ENCODE data around the gene AOC1.

AOC1 gene

GRCh38 chr7:150871601-150872000, 19.3 kb downstream of the AOC1 start:
- H3K9me3 ChIP-seq (ENCODE audit: control insufficient read depth in 2 of 2, low read length in 2 of 2) = peaks cover 0 to 2% of the 10 kb centered on the region in 2 donors
- H3K4me3 ChIP-seq (ENCODE audit: low read length in 2 of 2) = no peak overlapping the region
- peaks cover 0 to 4% of the 10 kb centered on the region in 2 donors for H3K36me3 ChIP-seq (ENCODE audit: control insufficient read depth in 2 of 2, insufficient read depth in 2 of 2, low read length in 2 of 2)
- no peaks in the 10 kb centered on the region for H3K27me3 ChIP-seq (ENCODE audit: control insufficient read depth in 2 of 2, insufficient read depth in 2 of 2, low read length in 2 of 2)
- no peak overlapping the region for H3K27ac ChIP-seq (ENCODE audit: low read depth in 2 of 2, low read length in 2 of 2)
- peaks cover 0 to 3% of the 10 kb centered on the region in 2 donors for H3K4me1 ChIP-seq (ENCODE audit: control insufficient read depth in 2 of 2, insufficient read depth in 2 of 2, low read length in 2 of 2)
- H3K9ac ChIP-seq (ENCODE audit: low read depth in 1 of 2, low read length in 2 of 2) = no peak overlapping the region

DNA sequence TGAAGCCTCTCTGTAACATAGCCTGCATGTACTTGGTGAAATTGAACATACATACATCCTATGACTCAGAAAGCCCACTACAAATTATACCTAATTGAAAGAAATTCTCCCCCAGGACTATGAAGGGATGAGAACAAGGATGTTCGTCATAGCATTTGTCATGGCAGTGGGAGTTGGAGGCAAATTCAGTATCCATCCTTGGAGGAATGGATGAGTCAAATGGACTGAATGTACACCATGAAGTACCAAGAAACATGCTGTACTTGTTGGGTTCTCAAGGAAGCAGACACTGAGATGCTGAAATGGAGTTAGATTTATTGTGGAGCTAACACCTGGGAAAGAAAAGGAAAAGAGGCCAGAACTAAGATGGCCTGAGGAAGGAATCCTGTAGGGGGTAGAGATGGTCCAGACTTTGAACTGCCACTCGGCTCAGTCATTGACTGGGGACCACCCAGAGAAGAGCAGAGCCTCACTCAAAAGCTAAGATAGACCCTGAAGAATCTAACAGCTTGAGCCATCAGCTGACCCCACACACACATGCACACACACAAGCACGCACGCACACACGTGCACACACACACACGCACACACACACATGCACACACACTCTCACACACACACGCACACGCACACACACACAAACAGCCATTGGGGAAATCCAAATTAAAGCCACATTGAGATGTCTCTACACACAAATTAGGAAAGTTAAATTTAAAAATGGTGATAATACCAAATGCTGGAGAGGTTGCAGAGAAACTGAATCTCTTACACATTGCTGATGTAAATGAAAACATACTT, 22.3 kb downstream of the AOC1 start:
- Histone ChIP-seq H3K27ac (ENCODE audit: low read depth in 2 of 2, low read length in 2 of 2) (no peak overlapping the region), H3K9me3 (ENCODE audit: control insufficient read depth in 2 of 2, low read length in 2 of 2) (no peaks in the 10 kb centered on the region), H3K4me1 (ENCODE audit: control insufficient read depth in 2 of 2, insufficient read depth in 2 of 2, low read length in 2 of 2) (peaks cover 0 to 4% of the 10 kb centered on the region in 2 donors), H3K4me3 (ENCODE audit: low read length in 2 of 2) (no peak overlapping the region), H3K36me3 (ENCODE audit: control insufficient read depth in 2 of 2, insufficient read depth in 2 of 2, low read length in 2 of 2) (no peaks in the 10 kb centered on the region), H3K9ac (ENCODE audit: low read depth in 1 of 2, low read length in 2 of 2) (no peak overlapping the region), H3K27me3 (ENCODE audit: control insufficient read depth in 2 of 2, insufficient read depth in 2 of 2, low read length in 2 of 2) (no peaks in the 10 kb centered on the region)

GRCh38 chr7:150875791-150876190, 23.5 kb downstream of the AOC1 start:
- no peak overlapping the region for H3K9ac ChIP-seq (ENCODE audit: low read depth in 1 of 2, low read length in 2 of 2)
- no peak overlapping the region for H3K4me3 ChIP-seq (ENCODE audit: low read length in 2 of 2)
- H3K9me3 ChIP-seq (ENCODE audit: control insufficient read depth in 2 of 2, low read length in 2 of 2) = peaks cover 0 to 5% of the 10 kb centered on the region in 2 donors
- H3K27me3 ChIP-seq (ENCODE audit: control insufficient read depth in 2 of 2, insufficient read depth in 2 of 2, low read length in 2 of 2) = no peaks in the 10 kb centered on the region
- no peak overlapping the region for H3K27ac ChIP-seq (ENCODE audit: low read depth in 2 of 2, low read length in 2 of 2)
- peaks cover 0 to 4% of the 10 kb centered on the region in 2 donors for H3K4me1 ChIP-seq (ENCODE audit: control insufficient read depth in 2 of 2, insufficient read depth in 2 of 2, low read length in 2 of 2)
- no peaks in the 10 kb centered on the region for H3K36me3 ChIP-seq (ENCODE audit: control insufficient read depth in 2 of 2, insufficient read depth in 2 of 2, low read length in 2 of 2)

GRCh38 chr7:150876817-150877526, 24.7 kb downstream of the AOC1 start:
- Histone ChIP-seq H3K36me3 (ENCODE audit: control insufficient read depth in 2 of 2, insufficient read depth in 2 of 2, low read length in 2 of 2) (no peaks in the 10 kb centered on the region), H3K9ac (ENCODE audit: low read depth in 1 of 2, low read length in 2 of 2) (peak overlapping the region in 1 of 2 donors; percentile 27), H3K4me3 (ENCODE audit: low read length in 2 of 2) (peak overlapping the region; percentile 13 to 58), H3K9me3 (ENCODE audit: control insufficient read depth in 2 of 2, low read length in 2 of 2) (peaks cover 2 to 6% of the 10 kb centered on the region in 2 donors), H3K27me3 (ENCODE audit: control insufficient read depth in 2 of 2, insufficient read depth in 2 of 2, low read length in 2 of 2) (no peaks in the 10 kb centered on the region), H3K27ac (ENCODE audit: low read depth in 2 of 2, low read length in 2 of 2) (peak overlapping the region in 1 of 2 donors; percentile 1), H3K4me1 (ENCODE audit: control insufficient read depth in 2 of 2, insufficient read depth in 2 of 2, low read length in 2 of 2) (peaks cover 0 to 4% of the 10 kb centered on the region in 2 donors)

GRCh38 chr7:150877536-150877935, 25.2 kb downstream of the AOC1 start:
- H3K27me3 ChIP-seq (ENCODE audit: control insufficient read depth in 2 of 2, insufficient read depth in 2 of 2, low read length in 2 of 2) = no peaks in the 10 kb centered on the region
- no peaks in the 10 kb centered on the region for H3K36me3 ChIP-seq (ENCODE audit: control insufficient read depth in 2 of 2, insufficient read depth in 2 of 2, low read length in 2 of 2)
- H3K27ac ChIP-seq (ENCODE audit: low read depth in 2 of 2, low read length in 2 of 2) = peak overlapping the region in 1 of 2 donors; percentile 1
- no peak overlapping the region for H3K9ac ChIP-seq (ENCODE audit: low read depth in 1 of 2, low read length in 2 of 2)
- peaks cover 2 to 6% of the 10 kb centered on the region in 2 donors for H3K9me3 ChIP-seq (ENCODE audit: control insufficient read depth in 2 of 2, low read length in 2 of 2)
- H3K4me1 ChIP-seq (ENCODE audit: control insufficient read depth in 2 of 2, insufficient read depth in 2 of 2, low read length in 2 of 2) = peaks cover 0 to 4% of the 10 kb centered on the region in 2 donors
- H3K4me3 ChIP-seq (ENCODE audit: low read length in 2 of 2) = no peak overlapping the region

DNA sequence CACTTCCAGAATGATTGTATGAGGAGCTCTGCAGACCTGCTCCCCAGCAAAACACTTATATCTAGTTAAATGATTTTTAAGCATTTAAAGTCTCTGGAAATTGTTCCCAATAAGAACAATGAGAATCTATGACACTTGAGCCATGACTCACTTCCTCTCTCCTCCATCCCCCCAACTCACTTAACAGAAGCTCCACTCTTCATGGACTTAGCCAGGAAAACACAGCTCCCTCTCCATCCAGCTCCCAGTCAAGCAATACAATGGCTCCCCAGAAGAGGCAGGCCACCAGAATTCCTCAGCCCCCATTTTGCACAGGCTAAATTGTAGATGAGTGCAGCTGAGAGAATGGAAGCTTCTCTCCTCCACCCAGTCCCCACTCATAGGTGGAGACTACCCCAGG, 27.0 kb downstream of the AOC1 start:
- peaks cover 0 to 4% of the 10 kb centered on the region in 2 donors for H3K4me1 ChIP-seq (ENCODE audit: control insufficient read depth in 2 of 2, insufficient read depth in 2 of 2, low read length in 2 of 2)
- no peak overlapping the region for H3K9ac ChIP-seq (ENCODE audit: low read depth in 1 of 2, low read length in 2 of 2)
- H3K36me3 ChIP-seq (ENCODE audit: control insufficient read depth in 2 of 2, insufficient read depth in 2 of 2, low read length in 2 of 2) = no peaks in the 10 kb centered on the region
- H3K27me3 ChIP-seq (ENCODE audit: control insufficient read depth in 2 of 2, insufficient read depth in 2 of 2, low read length in 2 of 2) = no peaks in the 10 kb centered on the region
- H3K4me3 ChIP-seq (ENCODE audit: low read length in 2 of 2) = no peak overlapping the region
- peaks cover 2 to 6% of the 10 kb centered on the region in 2 donors for H3K9me3 ChIP-seq (ENCODE audit: control insufficient read depth in 2 of 2, low read length in 2 of 2)
- H3K27ac ChIP-seq (ENCODE audit: low read depth in 2 of 2, low read length in 2 of 2) = no peak overlapping the region

DNA sequence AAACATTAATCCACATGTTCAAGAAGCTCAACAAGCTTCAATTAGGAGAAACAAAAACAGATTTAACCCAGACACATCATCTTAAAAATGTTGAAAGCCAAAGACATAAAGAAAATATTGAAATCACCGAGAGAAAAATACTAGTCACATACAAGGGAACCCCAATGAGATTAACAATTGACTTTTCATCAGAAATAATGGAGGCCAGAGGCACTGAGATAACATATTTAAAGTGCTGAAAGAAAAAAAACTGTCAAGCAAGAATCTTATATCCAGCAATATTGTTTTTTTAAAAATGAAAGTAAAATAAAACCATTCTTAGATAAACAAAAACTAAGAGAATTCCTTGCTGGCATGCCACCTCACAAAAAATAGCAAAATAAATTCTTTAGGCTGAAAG, 28.9 kb downstream of the AOC1 start:
- Histone ChIP-seq H3K27me3 (ENCODE audit: control insufficient read depth in 2 of 2, insufficient read depth in 2 of 2, low read length in 2 of 2) (no peaks in the 10 kb centered on the region), H3K9me3 (ENCODE audit: control insufficient read depth in 2 of 2, low read length in 2 of 2) (peaks cover 2 to 6% of the 10 kb centered on the region in 2 donors), H3K9ac (ENCODE audit: low read depth in 1 of 2, low read length in 2 of 2) (no peak overlapping the region), H3K36me3 (ENCODE audit: control insufficient read depth in 2 of 2, insufficient read depth in 2 of 2, low read length in 2 of 2) (no peaks in the 10 kb centered on the region), H3K4me1 (ENCODE audit: control insufficient read depth in 2 of 2, insufficient read depth in 2 of 2, low read length in 2 of 2) (peaks cover 0 to 4% of the 10 kb centered on the region in 2 donors), H3K27ac (ENCODE audit: low read depth in 2 of 2, low read length in 2 of 2) (no peak overlapping the region), H3K4me3 (ENCODE audit: low read length in 2 of 2) (no peak overlapping the region)

- Histone ChIP-seq H3K4me3 (ENCODE audit: low read length in 2 of 2) (no peak overlapping the region), H3K27ac (ENCODE audit: low read depth in 2 of 2, low read length in 2 of 2) (no peak overlapping the region), H3K27me3 (ENCODE audit: control insufficient read depth in 2 of 2, insufficient read depth in 2 of 2, low read length in 2 of 2) (no peaks in the 10 kb centered on the region), H3K4me1 (ENCODE audit: control insufficient read depth in 2 of 2, insufficient read depth in 2 of 2, low read length in 2 of 2) (no peaks in the 10 kb centered on the region), H3K9ac (ENCODE audit: low read depth in 1 of 2, low read length in 2 of 2) (no peak overlapping the region), H3K36me3 (ENCODE audit: control insufficient read depth in 2 of 2, insufficient read depth in 2 of 2, low read length in 2 of 2) (no peaks in the 10 kb centered on the region), H3K9me3 (ENCODE audit: control insufficient read depth in 2 of 2, low read length in 2 of 2) (no peaks in the 10 kb centered on the region)
Observed at GRCh38 chr7:150890853-150891584, 38.7 kb downstream of the AOC1 start.

- Histone ChIP-seq H3K9me3 (ENCODE audit: control insufficient read depth in 2 of 2, low read length in 2 of 2) (no peaks in the 10 kb centered on the region), H3K27me3 (ENCODE audit: control insufficient read depth in 2 of 2, insufficient read depth in 2 of 2, low read length in 2 of 2) (no peaks in the 10 kb centered on the region), H3K9ac (ENCODE audit: low read depth in 1 of 2, low read length in 2 of 2) (no peak overlapping the region), H3K4me1 (ENCODE audit: control insufficient read depth in 2 of 2, insufficient read depth in 2 of 2, low read length in 2 of 2) (peaks cover 0 to 2% of the 10 kb centered on the region in 2 donors), H3K4me3 (ENCODE audit: low read length in 2 of 2) (no peak overlapping the region), H3K27ac (ENCODE audit: low read depth in 2 of 2, low read length in 2 of 2) (no peak overlapping the region), H3K36me3 (ENCODE audit: control insufficient read depth in 2 of 2, insufficient read depth in 2 of 2, low read length in 2 of 2) (no peaks in the 10 kb centered on the region)
Observed at GRCh38 chr7:150891740-150892139, 39.4 kb downstream of the AOC1 start.

GRCh38 chr7:150895809-150896208, 43.5 kb downstream of the AOC1 start:
- H3K9me3 ChIP-seq (ENCODE audit: control insufficient read depth in 2 of 2, low read length in 2 of 2) = no peaks in the 10 kb centered on the region
- H3K27ac ChIP-seq (ENCODE audit: low read depth in 2 of 2, low read length in 2 of 2) = no peak overlapping the region
- no peaks in the 10 kb centered on the region for H3K36me3 ChIP-seq (ENCODE audit: control insufficient read depth in 2 of 2, insufficient read depth in 2 of 2, low read length in 2 of 2)
- peaks cover 15 to 17% of the 10 kb centered on the region in 2 donors for H3K4me1 ChIP-seq (ENCODE audit: control insufficient read depth in 2 of 2, insufficient read depth in 2 of 2, low read length in 2 of 2)
- H3K9ac ChIP-seq (ENCODE audit: low read depth in 1 of 2, low read length in 2 of 2) = no peak overlapping the region
- no peak overlapping the region for H3K4me3 ChIP-seq (ENCODE audit: low read length in 2 of 2)
- peaks cover 0 to 4% of the 10 kb centered on the region in 2 donors for H3K27me3 ChIP-seq (ENCODE audit: control insufficient read depth in 2 of 2, insufficient read depth in 2 of 2, low read length in 2 of 2)

Measured in mucosa of rectum (tissue), 2 donors.